SK-N-MC (cell line): ENCODE measurements around the gene AP2B1.

ENCODE experiments used
- DNase-seq: peaks from one replicate; pipeline ENCODE4 v3.0.0-alpha.2; 2011; ENCODE audit warnings: low read depth, low spot score
- H3K27ac ChIP-seq: fragments of 200-600 bp; sonication (generic); 2 replicates; pipeline ENCODE4 v1.5.1; 2016; ENCODE audit warnings: mixed run types
- H3K36me3 ChIP-seq: fragments of 200-600 bp; sonication (generic); 2 replicates; pipeline ENCODE4 v1.6.1; 2017; ENCODE audit warnings: antibody characterized with exemption, low read length, mixed read lengths; ENCODE audit not compliant: insufficient read depth
- H3K4me3 ChIP-seq: fragments of 200-600 bp; sonication (generic); 2 replicates; pipeline ENCODE4 v1.5.1; 2016
- H3K9ac ChIP-seq: fragments of 200-600 bp; sonication (generic); 2 replicates; pipeline ENCODE4 v1.8.0; 2017; ENCODE audit warnings: mixed run types, mixed read lengths; ENCODE audit not compliant: insufficient read length
- H3K9me3 ChIP-seq: fragments of 200-600 bp; sonication (generic); 2 replicates; pipeline ENCODE4 v1.6.1; 2017; ENCODE audit warnings: low read depth, mild to moderate bottlenecking, antibody characterized with exemption, low read length, moderate library complexity, mixed read lengths
- EZH2 ChIP-seq: fragments of 200-600 bp; sonication (generic); IDR thresholded peaks from one replicate; pipeline ENCODE4 v1.6.1; 2017; ENCODE audit warnings: antibody characterized with exemption
- FOXP2 ChIP-seq: optimal IDR thresholded peaks from 2 replicates; pipeline ENCODE3; 2011; ENCODE audit warnings: mild to moderate bottlenecking, moderate library complexity; ENCODE audit not compliant: insufficient read depth; ENCODE audit errors: extremely low read length, control extremely low read depth
- POLR2AphosphoS5 ChIP-seq: IDR thresholded peaks from 2 replicates; pipeline ENCODE4 v1.6.1; 2012; ENCODE audit warnings: mild to moderate bottlenecking, low read depth, low read length, borderline replicate concordance

The AP2B1 gene

DNA sequence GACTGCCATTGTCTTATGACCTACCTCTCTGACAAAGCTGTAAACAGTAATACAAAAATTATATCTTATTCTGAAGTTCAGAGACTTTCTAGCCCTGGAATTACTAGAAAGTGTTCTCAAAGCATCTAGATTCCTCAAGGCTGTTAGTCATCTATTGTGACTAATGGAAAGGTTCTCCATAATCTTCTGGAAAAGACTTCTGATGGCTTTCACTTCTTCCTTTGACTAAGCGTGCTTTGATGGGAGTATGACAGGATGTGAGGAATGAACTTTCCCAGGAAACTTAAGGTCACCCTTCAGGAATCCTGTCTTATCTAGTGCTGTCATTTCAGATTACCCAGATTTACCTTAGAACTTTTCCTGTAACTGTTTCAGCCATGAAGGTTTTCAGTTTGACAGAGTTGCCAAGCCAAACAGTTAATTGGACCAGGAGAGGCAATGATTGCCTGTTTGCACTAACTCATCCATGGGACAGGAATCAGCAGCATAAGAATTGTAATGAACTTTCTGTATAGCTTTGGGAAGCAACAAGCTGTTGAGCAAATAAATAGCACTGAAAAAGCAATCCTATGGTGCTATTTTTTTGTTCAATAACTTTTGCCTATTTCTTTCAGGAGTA, 43.5 kb downstream of the AP2B1 start:
- Histone ChIP-seq H3K9me3 (no peaks in the 10 kb centered on the region), H3K27ac (no peak overlapping the region), H3K36me3 (peaks cover 46% of the 10 kb centered on the region), H3K9ac (no peak overlapping the region), H3K4me3 (no peak overlapping the region)
- DNase-seq, result no peak
- TF ChIP-seq FOXP2, result no peak
- TF ChIP-seq EZH2, result no peak
- TF ChIP-seq POLR2AphosphoS5, result no peak

DNA sequence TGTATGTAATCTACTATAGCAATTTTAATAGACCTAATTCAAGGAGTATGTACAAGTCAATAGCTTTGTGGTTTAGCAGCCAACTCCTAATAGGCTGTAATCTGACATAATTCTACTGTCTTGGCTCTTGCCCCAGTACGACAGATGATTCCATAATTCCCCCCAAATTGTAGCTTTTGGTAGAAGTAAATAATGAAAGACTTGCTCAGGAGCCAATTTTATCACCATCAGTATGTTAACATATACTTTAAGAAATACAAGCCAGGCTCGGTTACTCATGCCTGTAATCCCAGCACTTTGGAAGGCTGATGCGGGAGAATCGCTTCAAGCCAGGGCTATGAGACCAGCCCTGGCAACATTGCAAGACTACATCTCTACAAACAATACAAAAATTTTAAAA, 53.9 kb downstream of the AP2B1 start:
- no peak overlapping the region for H3K27ac ChIP-seq
- H3K9me3 ChIP-seq, result no peaks in the 10 kb centered on the region
- TF ChIP-seq EZH2, result no peak
- TF ChIP-seq FOXP2, result no peak
- TF ChIP-seq POLR2AphosphoS5, result no peak
- peaks cover 63% of the 10 kb centered on the region for H3K36me3 ChIP-seq
- no peak overlapping the region for H3K4me3 ChIP-seq
- no peak overlapping the region for H3K9ac ChIP-seq
- no peak for DNase-seq

DNA sequence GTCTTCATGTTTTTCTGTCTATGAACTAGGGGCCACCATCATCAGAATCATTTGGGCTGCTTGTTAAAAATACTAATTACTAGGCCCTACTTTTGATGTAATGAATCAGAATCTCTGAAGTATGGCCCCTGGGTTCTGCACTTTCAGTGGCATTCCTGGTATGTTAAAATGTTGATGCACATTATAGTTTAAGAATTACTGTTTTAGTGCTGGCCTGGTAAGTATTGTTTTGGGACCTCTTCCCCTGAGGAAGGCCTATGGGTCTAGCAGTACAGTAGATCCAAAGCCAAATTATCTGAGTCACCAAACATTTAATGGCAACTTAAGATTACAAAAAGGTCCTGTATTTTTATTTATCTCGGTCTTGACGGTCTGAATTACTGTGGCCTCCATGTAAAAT, 58.8 kb downstream of the AP2B1 start:
- no peak for DNase-seq
- Histone ChIP-seq H3K9me3 (no peaks in the 10 kb centered on the region), H3K9ac (no peak overlapping the region), H3K4me3 (no peak overlapping the region), H3K27ac (no peak overlapping the region), H3K36me3 (peaks cover 40% of the 10 kb centered on the region)
- TF ChIP-seq POLR2AphosphoS5, result no peak
- TF ChIP-seq FOXP2, result no peak
- TF ChIP-seq EZH2, result no peak

DNA sequence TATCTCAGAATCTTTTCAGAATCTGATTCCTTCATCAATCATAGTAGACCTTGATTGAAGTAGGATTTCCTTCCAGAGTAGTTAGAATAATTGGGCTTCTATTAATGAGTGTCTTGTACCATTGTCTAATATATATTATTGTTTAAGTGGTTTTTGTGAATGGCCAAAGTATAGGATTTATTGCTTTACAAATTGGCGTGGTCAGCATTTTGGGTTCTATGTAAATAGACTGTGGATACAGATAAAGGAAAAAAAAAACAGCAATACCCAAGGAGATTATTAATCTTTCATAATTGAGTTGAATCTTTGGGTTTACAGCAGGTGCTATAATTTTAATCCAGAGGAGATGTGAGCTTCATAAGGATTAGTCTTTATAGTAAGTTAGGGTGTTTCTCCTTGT, 64.3 kb downstream of the AP2B1 start:
- no peaks in the 10 kb centered on the region for H3K9me3 ChIP-seq
- H3K4me3 ChIP-seq, result no peak overlapping the region
- TF ChIP-seq FOXP2 (no peak), EZH2 (no peak), POLR2AphosphoS5 (no peak)
- no peak overlapping the region for H3K27ac ChIP-seq
- H3K36me3 ChIP-seq, result peaks cover 33% of the 10 kb centered on the region
- no peak overlapping the region for H3K9ac ChIP-seq
- DNase-seq, result no peak

DNA sequence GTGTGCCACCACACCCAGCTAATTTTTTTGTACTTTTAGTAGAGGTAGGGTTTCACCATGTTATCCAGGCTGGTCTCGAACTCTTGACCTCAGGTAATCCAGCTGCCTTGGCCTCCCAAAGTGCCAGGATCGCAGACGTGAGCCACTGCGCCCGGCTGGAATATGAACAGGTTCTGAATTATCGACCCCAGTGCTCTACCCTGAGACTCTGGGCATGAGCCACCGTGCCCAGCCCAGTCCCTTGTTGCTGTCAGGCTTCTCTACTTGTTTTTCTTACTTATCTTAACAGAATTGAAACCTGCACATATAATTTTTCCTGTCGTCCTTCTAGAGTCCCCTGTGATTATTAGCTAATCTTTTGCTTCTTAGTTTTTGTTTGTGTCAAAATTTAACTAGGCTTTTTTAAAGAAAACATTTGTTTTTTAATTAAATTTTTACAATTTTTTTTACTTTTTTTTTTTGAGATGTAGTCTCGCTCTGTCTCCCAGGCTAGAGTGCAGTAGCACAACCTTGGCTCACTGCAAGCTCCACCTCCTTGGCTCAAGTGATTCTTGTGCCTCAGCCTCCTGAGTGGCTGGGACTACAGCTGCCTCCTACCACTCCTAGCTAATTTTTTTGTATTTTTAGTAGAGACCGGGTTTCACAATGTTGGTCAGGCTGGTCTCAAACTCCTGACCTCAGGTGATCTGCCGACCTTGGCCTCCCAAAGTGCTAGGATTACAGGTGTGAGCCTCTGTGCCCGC, 66.7 kb downstream of the AP2B1 start:
- peaks cover 37% of the 10 kb centered on the region for H3K36me3 ChIP-seq
- TF ChIP-seq FOXP2, result no peak
- no peak for TF ChIP-seq EZH2
- no peak for TF ChIP-seq POLR2AphosphoS5

DNA sequence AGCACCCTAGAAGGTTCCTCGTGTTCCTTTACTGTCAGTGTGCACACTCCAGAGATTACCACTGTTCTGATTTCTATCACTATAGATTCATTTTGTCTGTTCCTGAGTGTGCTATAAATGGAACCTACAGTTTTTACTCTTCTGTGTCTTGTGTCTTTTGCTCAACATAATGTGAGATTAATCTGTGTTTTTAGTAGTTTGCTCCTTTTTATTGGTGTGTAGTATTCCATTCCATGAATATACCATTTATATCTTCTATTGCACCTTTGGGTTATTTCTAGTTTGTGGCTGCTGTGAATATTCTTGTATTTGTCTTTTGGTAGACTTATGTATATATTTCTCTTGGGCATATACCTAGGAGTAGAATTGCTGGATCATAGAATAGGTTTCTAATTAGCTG, 68.2 kb downstream of the AP2B1 start:
- DNase-seq, result no peak
- H3K36me3 ChIP-seq, result peaks cover 37% of the 10 kb centered on the region
- no peak overlapping the region for H3K4me3 ChIP-seq
- no peak overlapping the region for H3K9ac ChIP-seq
- no peak overlapping the region for H3K27ac ChIP-seq
- no peaks in the 10 kb centered on the region for H3K9me3 ChIP-seq
- TF ChIP-seq POLR2AphosphoS5, result no peak
- TF ChIP-seq EZH2, result no peak
- TF ChIP-seq FOXP2, result no peak

More for the DNA sequence above, 66.7 kb downstream of the AP2B1 start:
- H3K9me3 ChIP-seq, result no peaks in the 10 kb centered on the region
- H3K27ac ChIP-seq, result no peak overlapping the region
- no peak overlapping the region for H3K9ac ChIP-seq
- no peak overlapping the region for H3K4me3 ChIP-seq
- no peak for DNase-seq

DNA sequence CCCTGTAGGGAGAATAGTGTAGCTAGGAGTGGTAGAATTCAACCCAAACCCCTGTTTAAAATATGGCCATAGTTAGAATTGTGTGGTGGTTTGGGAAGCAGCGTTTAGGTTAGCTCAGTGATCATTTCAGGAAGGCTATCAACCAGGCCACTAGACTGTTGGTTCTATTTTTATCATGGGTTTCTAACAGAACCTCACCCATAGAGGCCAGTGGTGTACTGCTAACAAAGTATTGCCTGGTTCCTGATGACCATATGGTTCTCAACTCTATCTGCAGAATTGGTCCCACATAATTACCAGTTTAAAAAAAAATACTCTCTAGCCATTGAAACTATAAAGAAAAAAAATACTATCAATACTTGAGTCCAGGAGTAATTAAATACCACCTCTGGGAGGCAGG, 73.8 kb downstream of the AP2B1 start:
- Histone ChIP-seq H3K9me3 (no peaks in the 10 kb centered on the region), H3K36me3 (peaks cover 19% of the 10 kb centered on the region), H3K9ac (no peak overlapping the region), H3K27ac (no peak overlapping the region), H3K4me3 (no peak overlapping the region)
- no peak for TF ChIP-seq POLR2AphosphoS5
- TF ChIP-seq EZH2, result no peak
- TF ChIP-seq FOXP2, result no peak
- no peak for DNase-seq

DNA sequence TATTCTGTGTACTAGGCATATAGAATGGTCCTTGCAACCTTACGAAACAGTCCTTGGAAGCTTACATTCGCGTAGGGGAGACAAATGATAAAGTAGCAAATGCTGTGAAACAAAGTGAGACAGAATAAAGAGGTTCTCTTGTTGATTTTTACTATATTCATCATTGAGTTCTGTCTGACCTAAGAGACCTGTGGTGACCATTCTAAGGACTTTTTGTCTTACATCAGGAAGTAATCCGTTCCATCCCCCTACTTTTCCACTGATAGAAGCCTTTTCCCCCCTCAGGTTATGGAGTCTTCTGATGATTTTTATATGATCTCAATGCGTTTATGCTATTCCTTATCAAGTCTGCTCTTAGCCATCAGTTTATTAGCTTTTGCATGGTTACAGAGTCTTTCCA, 77.6 kb downstream of the AP2B1 start:
- Histone ChIP-seq H3K4me3 (no peak overlapping the region), H3K27ac (no peak overlapping the region), H3K9me3 (no peaks in the 10 kb centered on the region), H3K9ac (no peak overlapping the region), H3K36me3 (peaks cover 8% of the 10 kb centered on the region; the same call in 1 of the 2 replicates)
- DNase-seq, result no peak
- TF ChIP-seq EZH2, result no peak
- TF ChIP-seq POLR2AphosphoS5, result no peak
- TF ChIP-seq FOXP2, result no peak

DNA sequence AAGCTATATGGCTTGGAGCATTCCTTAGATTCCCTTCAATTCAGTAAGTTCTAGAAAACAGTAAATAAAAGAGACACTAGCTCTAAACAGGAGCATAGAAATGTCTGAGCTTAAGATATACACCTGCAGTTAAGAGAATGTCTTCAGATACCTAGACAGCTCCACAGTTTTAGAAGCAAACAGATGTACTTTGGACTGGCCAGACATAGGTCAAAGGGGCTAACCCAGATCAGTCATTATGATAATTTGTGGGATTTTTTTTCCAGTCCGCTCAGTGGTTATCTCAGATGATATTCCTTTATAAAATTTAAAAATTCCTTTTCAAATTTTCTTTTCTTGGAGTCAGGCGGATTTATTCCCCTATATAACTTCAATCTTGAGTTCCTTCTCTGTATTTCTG, 78.5 kb downstream of the AP2B1 start:
- no peak overlapping the region for H3K27ac ChIP-seq
- H3K9me3 ChIP-seq, result no peaks in the 10 kb centered on the region
- no peak for DNase-seq
- H3K4me3 ChIP-seq, result no peak overlapping the region
- TF ChIP-seq EZH2, result no peak
- no peak for TF ChIP-seq FOXP2
- no peak for TF ChIP-seq POLR2AphosphoS5
- H3K9ac ChIP-seq, result no peak overlapping the region
- H3K36me3 ChIP-seq, result peaks cover 8% of the 10 kb centered on the region; the same call in 1 of the 2 replicates
